GM21619 (cell line): ENCODE results near the gene EDC4.
"Not testable (repeated sequence)": the region's sequence is repeated elsewhere in the genome, so short reads cannot be mapped to it uniquely, and the experiment has no call there.

Experiments
- ATAC-seq: cut with Tn5 transposase; IDR thresholded peaks from one replicate; pipeline ENCODE4 v1.9.1; 2021; ENCODE audit not compliant: unreplicated experiment

EDC4 gene

DNA sequence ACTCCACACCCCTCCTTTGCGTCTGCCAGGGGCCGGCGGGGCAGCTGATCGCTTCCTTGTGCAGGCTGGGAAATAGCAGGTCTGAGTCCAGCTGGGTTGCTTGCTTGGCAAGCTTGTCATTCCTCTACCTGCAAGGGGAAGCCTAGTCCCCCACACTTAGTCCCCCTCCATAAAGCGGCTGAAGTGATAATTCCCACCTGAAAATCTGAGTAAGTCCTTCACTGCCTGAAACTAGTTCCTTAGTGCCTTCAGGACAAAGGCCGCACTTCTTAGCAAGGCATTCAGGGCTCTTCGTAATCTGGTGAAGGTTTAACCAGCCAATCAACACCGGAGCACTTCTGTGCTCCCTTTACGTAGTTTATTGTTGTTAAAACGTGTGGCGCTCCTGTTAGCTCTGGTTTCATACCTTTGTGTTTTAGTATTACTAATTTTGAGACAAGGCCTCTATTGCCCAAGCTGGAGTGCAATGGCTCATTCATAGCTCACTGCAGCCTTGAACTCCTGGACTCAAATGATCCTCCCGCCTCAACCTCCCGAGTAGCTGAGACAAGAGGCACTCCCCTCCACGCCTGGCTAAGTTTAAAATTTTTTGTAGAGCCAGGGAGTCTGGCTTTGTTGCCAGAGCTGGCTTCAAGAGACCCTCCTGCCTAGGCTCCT is 21.0 kb downstream of the EDC4 start:
- ATAC-seq = peak; percentile 21

DNA sequence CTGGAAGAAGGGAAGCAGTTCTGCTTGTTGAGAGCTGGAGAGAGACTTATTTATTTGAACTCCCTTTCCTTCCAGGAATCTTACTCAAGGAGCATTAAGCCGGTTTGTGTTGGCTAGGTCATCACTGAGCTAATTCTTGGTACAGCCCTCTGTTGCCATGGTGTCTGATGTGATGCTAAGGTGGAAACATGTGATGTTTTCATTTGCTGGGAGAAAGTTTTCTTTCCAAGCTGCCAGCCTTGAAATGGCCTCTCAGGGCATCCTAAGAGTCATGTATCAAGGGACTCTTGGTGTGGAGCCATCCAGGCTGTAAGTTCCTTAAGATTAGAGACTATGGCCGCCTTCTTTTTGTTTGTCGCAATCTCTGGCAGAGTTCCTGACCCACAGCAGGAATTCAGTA is 24.4 kb downstream of the EDC4 start:
- no peak for ATAC-seq

DNA sequence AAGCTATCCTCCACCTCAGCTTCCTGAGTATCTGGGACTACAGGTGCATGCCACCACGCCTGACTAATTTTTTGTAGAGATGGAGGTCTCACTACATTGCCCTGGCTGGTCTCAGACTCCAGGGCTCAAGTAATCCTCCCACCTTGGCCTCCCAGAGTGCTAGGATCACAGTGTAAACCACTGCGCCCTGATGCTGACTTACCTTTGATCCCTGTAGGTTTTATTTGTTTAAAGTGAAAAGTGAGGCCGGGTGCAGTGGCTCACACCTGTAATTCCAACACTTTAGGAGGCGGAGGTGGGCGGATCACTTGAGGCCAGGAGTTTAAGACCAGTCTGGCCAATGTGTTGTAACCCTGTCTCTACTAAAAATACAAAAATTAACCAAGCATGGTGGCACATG is 28.9 kb downstream of the EDC4 start:
- ATAC-seq = no peak

DNA sequence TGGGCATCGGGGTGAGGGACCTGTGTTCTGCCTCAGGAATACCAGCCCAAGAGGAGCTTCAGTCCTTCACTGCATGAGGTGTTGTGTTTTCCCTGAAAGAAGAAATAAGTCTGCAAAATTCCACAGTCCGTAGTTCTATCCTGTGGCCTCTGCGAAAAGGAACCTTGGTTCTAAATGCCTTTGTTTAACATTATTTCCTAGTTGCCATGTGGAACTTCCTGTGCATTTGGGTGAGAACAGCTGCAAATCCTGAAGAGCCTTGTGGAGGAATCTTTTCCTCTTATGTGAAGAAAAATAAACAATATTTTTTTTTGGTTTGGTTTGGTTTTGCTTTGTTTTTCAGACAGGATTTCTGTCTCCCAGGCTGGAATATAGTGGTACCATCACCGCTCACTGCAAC is 30.0 kb downstream of the EDC4 start:
- no peak for ATAC-seq

DNA sequence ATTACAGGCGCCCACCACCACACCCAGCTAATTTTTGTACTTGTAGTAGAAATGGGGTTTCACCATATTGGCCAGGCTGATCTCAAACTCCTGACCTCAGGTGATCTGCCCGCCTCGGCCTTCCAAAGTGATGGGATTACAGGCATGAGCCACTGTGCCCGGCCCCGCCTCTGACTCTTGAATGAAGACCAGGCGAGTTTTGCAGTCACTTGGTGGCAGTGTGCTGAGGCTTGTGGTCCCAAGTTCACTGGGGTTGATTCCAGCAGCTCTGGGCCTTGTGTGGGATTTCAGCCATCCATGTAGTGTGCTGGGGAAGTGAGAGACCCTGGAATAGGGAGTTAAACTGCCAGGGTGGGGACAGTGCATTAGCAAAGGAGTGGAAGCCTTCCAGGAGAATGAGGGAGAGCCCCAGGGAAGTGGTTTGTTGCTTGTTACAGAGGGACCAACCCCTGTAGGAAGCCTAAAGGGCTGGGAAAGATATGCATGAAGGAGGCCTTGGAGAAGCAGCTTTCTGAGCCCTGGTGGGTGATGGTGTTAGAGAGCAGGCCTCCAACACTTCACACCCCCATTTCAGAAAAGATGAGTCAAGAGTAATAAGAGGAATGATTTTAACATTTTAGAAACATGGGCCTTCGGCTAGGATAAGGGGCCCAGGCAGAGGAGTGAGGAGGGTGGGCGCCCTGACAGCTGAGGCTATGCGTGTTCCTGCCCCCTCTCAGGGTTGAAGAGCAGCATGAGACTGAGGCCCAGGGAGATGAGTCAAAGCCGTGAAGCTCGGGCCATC is 34.7 kb downstream of the EDC4 start:
- no peak for ATAC-seq

DNA sequence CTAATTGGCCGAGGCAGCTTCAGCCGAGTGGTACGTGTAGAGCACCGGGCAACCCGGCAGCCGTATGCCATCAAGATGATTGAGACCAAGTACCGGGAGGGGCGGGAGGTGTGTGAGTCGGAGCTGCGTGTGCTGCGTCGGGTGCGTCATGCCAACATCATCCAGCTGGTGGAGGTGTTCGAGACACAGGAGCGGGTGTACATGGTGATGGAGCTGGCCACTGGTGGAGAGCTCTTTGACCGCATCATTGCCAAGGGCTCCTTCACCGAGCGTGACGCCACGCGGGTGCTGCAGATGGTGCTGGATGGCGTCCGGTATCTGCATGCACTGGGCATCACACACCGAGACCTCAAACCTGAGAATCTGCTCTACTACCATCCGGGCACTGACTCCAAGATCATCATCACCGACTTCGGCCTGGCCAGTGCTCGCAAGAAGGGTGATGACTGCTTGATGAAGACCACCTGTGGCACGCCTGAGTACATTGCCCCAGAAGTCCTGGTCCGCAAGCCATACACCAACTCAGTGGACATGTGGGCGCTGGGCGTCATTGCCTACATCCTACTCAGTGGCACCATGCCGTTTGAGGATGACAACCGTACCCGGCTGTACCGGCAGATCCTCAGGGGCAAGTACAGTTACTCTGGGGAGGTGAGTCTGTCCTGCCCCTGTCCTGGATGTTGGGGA is 36.3 kb downstream of the EDC4 start:
- ATAC-seq = no peak

DNA sequence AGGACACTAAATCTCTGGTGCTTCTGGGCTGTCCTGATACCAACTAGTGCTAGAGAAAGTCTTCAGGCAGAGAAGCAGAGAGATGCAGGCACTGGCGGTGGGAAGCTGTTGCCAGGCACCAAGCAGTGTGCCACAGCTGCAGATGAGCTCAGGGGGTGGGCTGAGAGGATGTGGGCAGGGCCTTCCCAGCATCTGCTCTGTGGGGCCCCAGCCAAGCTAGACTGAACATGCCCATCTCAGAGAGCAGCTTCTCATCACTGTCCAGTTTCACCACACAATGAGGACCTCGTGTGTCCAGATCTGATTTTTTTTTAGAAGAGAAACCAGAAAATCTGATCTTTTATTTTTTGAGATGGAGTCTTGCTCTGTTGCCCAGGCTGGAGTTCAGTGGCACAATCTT is 37.3 kb downstream of the EDC4 start:
- ATAC-seq = no peak

DNA sequence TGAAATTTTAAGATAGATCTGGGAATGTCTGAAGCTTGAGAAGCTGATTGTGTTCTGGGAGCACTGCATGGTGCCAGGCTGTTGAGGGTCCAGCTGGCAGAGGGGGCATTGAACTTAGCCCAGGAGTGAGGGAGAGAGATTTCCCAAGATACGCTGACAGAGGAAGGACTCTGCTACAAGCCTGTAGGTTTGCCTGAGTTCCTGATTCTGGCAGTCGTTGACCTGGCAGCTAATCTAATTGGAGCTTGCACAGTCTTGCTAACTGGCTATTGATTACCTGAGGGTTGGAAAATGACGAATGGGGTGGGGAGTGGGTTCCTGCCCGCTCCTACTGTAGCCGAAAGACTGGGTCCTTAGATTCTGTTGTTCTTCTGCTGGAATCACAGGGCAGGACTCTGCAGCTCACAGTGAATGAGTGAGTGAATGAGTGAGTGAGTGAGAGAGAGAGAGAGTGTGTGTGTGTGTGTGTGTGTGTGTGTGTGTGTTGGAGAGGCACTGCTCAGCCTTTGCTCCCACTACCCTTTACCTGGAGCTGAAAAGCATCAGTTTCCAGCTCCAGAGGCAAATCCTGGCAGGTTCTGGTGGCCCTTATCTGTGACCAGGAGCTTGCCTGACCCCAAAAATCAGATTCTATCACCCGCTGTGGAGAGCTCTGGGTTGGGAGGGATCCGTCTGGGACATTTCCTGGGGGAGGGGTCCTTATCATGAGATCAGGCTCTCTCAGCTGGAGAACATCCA is 42.1 kb downstream of the EDC4 start:
- no peak for ATAC-seq

DNA sequence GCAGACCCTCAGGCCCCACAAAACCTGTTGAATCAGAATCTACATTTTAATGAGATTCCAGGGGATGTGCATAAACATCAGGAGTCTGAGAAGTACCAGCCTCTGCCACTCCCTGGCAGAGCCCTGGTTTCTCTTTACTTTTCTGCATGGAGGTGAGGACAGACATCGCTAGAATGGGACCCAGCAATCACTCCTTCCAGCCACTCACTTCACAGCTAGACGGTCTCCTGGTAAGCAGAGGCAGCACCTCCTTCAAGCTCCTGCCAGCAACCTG is 42.6 kb downstream of the EDC4 start:
- not testable (repeated sequence) for ATAC-seq

DNA sequence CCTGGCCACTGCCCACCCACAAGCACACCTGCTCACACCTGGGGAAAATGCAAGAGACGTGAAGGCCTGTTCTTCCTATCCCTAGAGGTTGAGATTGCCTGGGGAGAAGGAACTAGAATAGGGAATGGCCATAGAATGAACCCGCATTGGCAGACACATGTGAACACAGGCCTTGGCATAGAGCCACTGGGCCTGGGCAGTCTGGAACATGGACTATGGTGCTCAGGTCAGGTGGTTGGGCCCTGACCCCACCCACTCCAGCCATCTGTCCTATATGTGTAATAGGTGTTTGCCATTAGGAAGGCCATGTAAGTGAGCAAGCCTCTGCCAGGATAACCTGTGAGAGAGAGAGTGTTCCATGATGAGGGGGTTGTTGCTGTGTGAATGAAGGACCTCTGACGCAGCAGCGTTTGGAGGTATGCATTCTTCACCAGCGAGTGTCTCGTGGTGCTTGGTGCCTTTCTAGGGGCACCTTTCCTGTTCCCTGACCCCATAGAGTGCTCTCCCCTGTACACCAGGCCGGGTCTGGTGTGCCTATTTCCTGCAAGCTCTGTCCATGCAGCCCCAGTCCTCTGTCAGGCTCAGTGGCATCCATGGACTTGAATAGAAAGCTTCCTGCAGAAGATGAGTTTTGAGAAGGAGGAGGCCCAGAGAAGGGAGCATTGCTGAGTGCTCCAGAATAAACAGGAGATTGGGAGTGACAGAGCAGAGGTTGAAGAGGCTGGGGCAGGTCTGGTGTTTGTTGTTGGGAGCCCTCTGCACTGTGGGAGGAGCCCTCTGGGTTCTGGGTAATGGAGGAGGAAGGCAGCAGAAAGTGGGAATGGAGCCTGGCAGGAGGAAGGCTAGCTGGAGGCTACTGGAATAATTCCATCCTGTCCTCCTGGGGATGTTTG is 43.2 kb downstream of the EDC4 start:
- no peak for ATAC-seq

DNA sequence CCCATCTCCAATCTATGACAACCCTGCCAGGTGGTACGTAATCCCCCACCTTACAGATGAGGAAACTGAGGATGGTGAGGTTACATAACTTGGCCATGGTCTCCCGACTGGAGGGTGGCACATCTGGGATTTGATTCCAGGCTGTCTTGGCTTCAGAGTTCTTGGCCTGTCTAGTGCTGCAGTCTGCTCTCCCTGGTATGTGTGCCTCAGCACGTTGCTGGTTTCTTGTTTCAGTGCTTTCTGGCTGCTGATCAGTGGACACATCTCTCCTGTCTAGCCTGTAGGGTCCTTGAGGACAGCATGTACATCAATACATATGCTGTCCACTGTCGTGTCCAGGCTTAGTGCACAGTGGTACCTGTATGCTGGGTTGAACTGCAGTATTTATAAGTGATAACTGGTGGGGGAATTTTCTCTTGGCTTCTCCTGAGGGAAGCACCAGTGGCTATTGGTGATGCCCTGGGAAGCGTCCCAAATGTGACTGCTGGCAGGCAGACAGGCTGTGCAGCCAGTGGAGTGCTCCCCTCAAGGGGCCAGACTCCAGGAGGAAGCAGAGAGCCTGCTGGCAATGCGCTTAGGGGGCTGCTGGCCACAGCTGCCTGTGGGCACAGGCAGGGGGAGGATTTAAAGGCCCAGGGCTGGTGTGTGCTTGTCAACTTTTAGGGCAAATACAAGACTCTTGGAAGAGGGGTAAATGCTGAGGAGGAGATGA is 44.4 kb downstream of the EDC4 start:
- ATAC-seq = no peak

DNA sequence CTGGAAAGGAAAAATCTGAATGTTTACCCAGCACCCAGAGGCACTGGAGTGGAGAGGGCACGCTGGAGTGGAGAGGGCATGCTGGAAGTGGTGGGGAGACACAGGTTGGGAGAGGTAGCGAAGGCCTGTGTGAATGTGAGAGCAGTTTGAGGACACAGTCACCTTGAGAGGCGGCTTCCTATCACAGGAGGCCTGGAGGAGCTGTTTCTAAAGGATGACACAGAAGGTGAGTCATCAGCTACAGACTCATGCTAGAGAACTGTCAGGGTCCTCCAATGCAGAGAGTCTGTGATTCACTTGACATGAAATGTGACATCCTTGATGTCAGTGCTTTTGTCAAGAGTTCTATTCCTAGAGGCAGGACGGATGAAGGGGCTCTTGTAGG is 45.0 kb downstream of the EDC4 start:
- ATAC-seq = no peak

DNA sequence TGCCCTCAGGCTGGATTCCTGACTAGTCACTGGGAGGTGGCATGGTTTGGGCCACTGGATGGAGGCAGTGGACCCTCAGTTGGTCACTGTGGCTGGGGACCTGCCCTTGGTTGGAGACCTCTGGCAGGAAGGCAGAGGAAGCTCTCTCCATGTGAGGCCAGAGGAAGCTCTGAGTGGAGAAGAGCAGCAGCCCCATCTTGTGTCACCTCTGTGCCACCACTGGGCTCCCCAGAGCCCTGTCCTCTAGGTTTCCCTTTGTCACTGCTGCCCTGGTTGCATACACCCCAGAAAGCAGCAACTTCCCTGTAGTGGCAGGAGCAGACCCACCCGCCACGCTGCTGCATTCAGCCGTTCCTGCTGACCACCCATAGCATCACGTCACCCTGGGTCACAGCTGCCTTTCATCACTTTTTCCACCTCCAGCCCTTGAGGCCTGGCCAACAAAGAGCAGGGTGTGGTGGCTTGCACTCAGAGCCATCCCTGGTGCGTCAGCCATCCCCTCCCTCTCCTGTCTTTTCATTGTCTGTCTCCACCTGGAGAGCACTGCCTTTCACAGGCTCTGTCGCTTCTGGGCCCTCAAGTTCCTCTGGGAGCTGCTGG is 46.9 kb downstream of the EDC4 start:
- ATAC-seq = no peak

DNA sequence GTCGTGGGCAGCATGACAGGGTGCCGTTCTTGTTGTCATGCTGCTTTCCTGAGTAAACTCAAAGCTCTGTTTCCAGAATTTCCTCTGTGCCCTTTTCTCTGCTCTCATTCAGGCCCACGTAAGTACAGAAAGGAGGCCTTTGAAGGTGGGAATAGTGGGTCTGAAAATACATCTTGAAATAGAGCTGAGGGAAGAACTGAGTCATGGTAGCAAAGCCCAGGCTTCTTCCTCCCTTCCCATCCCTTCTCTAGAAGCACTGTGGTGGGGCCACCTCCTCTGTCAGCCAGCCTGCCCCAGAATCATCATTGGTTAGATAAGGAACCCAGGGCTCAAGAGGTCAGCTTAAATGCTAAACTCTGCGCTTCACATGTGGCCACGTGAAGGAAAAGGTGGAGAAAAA is 49.4 kb downstream of the EDC4 start:
- no peak for ATAC-seq

DNA sequence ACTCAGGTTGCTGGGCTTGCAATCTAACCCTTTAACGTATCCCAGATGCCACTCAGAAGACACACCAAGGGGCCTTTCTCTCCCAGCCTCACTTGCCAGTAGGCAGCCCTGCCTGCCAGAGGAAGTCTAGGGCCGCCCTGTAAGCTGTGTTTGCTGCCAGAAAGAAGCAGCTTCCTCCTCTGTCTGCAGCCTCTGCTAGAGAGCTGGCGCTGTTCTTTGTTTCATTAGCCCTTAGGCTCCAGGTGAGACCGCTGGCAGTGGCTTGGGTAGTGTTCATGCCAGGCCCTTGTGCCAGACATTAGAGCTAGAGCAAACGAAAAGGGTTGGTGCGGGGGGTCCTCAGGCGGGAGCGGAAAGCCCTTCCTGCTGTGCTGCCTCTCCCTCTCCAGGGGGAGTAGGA is 49.9 kb downstream of the EDC4 start:
- no peak for ATAC-seq

DNA sequence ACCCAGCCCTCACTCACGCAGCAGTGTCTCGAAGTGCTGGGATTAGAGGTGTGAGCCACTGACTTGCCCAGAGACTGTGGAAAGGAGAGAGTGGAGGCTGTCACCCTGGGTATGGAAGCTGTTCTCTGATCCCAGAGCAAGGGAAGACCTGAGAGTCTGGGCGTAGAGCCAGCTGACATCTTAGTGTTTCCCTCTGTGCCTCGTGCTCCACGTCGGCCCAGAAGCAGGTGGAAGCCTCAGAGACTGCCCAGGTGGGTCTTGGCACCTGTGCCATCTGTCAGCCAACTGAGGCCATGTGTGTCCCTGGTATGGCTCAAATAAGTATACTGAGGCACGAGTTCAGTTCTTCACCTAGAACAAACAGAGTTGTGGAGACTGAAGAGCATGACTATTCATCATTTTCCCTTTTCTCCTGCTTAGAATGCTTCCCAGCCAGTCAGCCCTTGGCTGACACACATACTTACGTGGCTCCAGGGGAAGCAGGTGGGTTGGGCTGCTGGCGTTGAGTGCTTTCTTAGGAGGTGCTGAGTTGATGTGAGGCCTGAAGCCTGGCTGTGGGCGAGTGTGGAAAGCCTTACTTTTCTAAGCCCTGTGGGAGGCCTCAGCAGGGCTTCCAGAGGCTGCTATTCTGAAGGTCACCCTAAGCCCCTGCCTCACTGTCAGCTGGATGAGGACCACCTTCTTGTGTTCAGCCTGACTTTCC is 50.7 kb downstream of the EDC4 start:
- ATAC-seq = no peak

DNA sequence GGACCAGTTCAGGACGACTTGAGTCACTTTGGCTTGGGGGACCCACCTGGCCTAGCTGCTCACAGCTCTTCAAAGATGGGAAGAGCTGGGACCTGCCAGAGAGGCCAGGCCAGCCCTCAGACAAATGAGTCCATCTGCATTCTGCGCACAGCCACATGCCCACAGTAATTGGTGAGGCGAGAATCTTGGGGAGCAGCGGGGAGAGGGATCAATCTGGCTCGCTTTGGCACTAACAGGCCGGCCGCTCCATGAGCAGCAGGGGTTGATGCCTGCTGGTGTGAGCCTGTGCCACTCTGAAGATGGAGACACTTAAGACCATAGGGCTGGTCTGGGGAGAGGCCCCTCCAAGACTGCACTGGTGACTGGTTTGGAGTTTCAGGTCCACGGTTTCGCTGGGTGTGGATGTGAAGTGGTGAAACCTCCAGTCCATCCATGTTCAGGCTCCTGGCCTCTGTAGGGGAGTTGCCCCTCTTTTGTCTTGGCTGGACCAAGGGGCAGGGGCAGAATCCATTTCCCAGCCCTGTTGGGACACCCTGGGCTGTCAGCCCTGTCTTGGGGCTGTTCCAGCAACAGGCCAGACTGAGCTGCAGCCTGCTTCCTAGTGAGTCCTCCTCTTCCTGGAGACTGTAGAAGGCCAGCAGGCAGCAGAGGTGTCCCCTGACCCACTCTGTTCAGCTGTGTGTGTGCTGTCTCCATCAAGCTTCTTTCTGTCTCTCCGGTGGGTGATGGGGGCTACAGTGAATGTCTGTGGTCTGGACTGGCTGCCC is 51.5 kb downstream of the EDC4 start:
- no peak for ATAC-seq

DNA sequence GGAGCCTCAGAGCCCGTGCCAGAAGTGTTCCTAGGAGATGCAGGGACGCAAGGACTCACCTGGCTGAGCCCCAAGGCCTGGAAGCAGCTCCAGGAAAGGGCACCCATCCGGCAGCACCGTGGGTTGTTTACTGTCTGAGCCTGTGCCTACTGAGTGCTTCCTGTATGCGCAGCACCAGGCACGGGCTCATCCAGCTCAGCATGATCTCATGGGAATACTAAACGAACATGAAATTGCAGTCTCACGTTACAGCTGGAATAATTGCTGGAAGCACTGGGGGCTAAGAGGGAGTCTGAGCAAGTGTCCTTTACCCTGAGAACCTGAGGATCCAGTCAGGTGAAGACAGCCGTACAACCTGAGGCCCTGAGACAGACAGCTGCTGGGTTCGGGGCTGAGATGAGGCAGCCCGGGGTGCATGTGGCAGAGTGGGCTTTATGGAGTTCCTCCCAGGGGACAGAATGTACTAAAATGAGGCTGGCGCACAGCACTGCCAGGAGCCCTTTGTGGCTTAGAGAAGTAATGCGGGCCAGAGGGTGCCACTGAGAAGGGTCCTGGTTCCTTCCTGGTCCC is 53.4 kb downstream of the EDC4 start:
- ATAC-seq = no peak
